HG02642 (cell line): Measurements from ENCODE around the gene BDP1.
A peak's percentile ranks its signal among the peaks of the same experiment; 100 is the strongest.
"Not testable (repeated sequence)": the region's sequence is repeated elsewhere in the genome, so short reads cannot be mapped to it uniquely, and the experiment has no call there.

Experiments used
- ATAC-seq: cut with Tn5 transposase; IDR thresholded peaks from one replicate; pipeline ENCODE4 v1.9.1; 2021; ENCODE audit warnings: mild to moderate bottlenecking; ENCODE audit not compliant: unreplicated experiment, poor library complexity

Gene BDP1, protein sequence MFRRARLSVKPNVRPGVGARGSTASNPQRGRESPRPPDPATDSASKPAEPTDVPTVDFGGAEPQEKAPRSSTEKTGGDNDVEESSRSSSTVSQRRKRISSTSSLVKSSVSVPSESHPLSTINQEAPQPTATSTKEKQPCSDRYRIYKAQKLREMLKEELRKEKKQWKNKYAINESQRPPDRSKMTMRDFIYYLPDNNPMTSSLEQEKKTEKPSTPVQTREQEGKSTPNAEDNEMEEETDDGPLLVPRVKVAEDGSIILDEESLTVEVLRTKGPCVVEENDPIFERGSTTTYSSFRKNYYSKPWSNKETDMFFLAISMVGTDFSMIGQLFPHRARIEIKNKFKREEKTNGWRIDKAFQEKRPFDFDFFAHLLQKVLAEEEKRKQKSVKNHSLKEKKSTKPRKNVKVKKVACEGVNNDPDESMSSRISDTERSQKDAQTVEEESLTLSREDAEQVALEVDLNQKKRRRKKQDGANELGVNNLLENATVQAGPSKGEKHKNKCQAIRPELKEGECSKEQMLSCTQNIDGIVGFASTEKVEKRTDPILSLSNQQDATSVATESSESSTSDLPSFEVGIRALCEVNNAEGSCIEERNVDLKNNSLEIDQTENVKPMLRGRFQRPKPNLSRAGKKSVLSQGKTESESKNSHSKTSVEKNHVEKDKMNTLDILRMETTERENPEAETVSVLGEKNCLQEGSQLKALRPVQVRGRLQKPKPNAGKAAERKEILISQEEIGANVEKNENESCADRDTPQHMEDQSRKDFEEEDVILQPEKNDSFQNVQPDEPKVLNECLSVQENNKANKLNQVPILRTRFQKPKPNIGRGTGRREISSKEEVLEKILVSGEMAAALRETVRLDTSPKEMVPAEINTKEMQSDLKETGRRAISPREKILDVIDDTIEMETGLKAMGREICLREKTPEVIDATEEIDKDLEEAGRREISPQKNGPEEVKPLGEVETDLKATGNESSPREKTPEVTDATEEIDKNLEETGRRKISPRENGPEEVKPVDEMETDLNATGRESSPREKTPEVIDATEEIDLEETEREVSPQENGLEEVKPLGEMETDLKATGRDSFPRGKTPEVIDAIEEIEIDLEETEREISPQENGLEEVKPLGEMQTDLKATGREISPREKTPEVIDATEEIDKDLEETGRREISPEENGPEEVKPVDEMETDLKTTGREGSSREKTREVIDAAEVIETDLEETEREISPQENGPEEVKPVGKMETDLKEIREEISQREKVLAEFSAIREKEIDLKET (N-terminal part only)

DNA sequence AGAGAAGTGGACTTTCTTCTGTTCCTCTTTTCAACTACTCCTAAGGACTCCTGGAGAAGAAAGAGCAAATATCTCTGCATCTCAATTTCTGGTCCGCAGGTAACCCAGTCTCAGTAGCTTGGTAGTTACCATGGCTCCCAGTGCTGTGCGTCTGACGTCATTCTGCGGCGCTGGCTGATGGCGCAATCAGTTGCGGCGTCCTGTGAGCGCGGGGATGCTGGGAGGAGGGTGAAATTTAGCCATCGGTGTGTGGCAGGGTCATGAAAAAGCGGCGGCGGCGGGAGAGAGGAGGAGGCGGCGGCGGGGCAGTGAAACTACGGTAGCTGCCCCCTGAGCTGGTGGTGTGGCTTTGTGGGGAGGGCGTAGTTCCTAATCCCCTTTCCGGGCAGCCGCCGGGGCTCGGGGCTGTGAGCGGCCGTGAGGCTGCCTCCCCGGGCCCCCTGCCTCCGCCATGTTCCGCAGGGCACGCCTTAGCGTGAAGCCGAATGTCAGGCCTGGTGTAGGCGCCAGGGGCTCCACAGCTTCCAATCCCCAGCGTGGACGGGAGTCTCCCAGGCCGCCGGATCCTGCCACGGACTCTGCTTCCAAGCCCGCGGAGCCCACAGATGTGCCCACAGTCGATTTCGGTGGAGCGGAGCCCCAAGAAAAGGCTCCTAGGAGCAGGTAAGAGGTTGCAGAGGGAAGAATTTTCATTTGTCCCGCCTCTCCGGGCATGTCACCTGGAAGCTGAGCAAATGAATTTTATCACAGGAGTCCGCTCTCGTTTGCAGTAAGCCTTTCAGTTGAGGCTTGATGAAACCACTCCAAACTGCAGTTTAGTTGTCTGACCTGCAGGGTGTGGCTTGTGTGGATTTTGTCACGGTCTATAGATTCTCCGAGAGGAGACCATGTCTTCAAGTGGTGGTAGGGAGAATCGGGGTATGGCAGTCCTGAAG is at the start of gene BDP1:
Gene BDP1, plus strand, starts transcription at position 225 of the 935 bp plus-strand sequence. Its CDS starts 227 bp downstream, at position 452.
- peak; percentile 98 for ATAC-seq

DNA sequence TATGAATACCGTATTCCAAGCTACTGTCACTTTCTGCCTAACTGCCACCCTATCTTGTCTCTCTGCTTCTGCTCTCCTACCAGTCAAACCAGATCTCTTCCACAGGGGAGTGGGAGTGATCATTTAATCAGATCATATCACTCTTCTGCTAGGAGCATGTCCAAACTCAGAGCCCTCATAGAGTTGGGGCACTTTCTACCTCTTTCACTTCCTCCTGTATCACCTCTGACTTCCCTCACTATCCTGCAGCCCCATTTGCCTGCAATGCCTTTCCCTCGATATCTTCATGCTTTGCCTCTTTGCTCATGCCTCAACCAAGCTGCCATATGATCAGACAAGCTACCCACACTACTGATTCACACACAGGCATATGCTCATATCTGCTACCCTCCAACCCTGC is 45.4 kb upstream of the BDP1 start:
- not testable (repeated sequence) for ATAC-seq

DNA sequence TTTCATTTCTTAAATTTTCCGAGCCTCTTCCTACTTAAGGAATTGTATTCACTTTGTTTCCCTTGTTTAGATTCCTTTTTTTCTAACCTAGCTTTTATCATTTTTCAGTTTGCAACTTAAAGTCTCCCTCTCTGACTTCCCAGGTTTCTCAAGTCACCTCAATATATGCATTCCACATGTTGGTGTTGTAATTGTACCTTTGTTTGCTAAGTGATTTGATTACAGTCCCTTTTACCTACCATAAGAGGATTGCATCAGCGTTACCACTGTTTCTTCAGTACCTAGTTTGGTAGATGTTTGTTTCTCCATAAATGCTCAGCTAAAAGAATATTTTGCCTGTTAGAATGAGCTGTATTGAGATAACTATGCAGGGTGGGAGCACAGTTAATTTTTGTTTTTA is 39.8 kb upstream of the BDP1 start:
- ATAC-seq: not testable (repeated sequence)

DNA sequence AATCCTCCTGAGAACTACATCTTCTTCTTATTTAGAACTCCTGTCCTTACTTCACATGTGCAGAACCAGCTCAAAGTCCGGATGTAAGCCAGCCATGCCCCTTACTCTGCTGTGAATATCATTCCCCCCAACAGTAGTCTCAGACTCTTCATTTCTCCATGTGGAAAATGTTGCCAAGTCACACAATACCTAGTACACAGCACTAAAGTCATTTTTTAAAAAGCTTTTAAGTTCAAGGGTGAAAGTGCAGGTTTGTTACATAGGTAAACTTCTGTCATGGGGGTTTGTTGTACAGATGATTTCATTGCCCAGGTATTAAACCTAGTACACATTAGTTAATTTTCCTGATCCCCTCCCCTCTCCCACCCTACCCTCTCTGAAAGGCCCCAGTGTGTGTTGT is 37.4 kb upstream of the BDP1 start:
- ATAC-seq: not testable (repeated sequence)

DNA sequence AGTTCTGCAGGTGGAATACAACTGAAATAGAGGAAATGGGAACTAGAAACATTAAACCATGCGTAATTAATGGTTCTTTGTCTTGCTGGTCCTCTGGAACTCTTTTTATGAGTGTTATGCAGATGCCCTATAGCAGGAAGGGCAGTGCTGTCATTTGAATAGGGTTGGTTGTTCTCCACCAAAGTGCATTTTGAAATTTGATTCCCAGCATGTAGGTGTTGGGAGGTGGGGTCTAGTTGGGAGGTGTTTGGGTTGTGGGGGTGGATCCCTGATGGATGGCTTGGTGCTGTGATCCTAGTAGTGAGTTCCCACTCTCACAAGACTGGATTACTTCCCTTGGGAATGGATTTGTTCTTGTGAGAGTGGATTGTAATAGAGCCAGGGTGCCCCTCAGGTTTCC is 34.2 kb upstream of the BDP1 start:
- not testable (repeated sequence) for ATAC-seq

DNA sequence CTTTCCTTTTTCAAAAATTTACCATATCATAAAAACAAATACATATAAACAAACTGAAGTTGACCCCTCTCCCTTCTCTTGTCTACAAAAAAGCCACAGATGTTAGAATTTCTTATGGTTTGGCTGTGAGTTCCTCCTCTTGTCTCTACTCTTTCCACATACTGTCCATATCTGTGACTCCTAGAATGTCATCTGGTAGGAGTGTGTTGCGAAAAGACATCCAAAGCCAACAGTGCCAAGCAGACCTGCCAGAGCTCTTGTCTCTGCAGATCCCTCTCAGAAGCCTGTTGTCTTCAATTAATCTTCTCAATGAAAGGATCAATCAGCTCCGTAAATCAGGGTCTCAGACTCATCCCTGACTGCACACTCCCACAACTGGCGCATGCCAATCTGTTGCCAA is 31.6 kb upstream of the BDP1 start:
- not testable (repeated sequence) for ATAC-seq

DNA sequence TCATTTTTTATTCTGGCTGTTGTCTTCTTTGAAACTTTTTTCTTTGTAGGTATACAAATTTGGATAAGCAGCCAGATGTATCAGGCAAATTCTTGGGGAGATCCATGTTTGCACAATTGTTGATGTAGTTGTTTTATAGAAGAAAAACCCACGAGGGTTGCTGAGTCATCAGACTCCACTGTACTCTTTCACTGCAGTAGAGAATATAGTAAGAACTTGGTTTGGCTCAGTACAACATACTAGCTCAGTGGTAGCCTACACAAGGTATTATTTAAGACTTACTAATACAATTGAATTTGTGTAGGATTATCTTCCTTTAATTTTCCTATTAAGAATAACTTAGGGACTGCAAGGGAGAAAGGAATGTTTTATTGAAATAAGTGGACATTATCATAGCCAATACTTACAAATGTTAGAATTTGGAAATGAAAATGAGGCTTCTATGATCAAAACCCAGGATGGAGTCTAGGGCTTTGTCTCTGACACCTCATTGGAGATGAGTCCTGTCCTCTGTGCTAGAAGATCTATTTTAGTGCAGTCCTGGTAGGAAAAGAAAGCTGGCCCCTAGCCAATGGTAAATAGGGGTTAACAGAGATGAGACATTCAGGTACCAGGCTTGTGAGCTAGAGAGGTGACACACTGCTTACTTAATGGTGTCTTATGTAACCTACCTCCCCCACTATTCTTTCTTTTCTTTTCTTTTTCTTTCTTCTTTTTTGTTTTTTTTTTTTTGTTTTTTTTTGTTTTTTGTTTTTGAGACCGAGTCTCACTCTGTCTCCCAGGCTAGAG is 28.6 kb upstream of the BDP1 start:
- ATAC-seq: not testable (repeated sequence)

DNA sequence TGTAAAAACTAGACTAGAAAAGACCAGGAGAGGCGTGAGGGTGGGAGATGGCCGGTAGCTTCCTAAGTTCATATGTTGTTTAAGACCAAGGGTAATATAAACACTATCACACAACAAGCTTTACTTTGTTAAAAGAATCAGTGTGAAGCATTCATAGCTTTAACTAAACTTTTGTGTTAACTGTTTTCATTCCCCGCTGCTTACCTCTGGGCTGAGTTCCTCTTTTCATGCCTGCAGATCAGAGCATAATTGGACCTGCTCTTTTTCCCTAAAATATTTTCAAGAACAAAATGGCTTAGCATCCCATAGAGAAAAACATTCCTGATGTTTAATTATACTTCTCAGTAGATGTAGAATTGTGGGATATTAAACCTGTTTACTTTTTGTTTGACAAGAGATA is 23.0 kb upstream of the BDP1 start:
- ATAC-seq: not testable (repeated sequence)

DNA sequence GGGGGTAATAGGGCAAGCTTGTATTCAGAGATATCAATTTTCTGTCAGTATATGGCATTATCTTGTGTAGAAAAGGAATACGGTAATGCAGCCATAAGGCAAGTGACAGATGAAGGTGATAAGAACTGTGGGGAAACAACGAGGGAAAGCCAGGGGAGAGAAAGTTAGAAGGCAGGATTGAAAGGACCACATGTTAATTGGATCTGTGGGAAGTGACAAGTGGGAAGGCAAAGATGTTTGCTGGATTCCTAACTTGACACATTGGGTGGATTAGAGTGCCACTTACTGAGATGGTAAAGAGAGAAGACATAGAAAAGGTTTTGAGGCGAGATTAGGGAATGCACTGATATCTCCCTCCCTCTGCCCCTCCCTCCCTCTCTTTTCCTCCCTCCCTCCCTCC is 20.6 kb upstream of the BDP1 start:
- not testable (repeated sequence) for ATAC-seq

DNA sequence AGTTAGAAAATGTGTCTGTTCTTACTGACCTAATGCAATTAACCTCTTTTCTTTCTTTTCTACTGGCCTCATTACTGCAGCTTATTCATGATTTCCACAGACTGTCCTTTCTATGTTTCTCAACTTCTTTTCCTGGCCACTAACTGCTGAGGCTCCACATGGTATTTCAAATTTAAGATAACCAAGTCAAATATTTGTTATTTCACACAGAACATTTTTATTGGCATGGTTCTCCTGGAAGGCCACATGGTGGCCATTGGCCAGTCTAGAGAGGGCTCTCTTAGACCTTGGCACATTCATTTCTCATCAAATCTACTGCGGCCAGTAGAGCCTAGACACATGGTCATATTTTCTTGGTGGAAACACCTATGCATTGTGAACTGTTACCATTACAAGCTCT is 13.9 kb upstream of the BDP1 start:
- not testable (repeated sequence) for ATAC-seq

DNA sequence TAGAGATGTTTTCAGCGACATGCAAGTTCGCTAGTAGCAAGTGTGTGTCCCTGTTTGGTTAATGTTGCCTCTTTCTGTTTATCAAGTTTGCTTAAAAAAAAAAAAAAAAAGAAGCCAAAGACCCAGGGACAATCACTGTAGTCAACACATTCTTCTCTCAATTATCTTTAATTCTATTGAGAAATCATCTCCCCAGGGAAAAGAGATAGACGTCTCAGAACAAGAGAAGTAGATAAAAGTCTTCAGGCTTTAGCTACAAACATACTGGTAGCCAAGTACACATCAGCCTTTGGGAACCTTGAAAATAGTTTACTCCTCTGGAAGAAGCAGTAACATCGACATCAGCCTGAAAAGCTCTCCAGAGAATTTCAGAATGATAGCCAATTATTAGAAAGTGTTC is 11.6 kb upstream of the BDP1 start:
- ATAC-seq: not testable (repeated sequence)

DNA sequence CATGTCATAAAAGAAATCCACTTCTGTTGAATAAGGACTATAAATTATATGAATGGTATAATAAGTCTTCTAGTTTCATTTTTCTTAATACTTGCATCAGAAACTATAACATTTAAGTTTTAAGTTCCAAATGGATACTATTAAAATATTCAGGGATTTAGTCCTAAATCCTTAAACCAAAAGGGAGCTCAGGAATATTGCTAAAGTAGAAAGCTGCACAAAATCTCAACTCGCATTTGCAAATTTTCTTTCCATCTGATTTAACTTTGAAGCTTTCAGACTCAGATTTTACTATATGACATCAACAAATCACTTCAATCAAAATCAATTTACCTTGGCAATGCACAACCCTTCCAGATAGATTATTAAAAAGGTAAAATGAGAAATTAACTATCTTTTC is 10.4 kb upstream of the BDP1 start:
- ATAC-seq: not testable (repeated sequence)

DNA sequence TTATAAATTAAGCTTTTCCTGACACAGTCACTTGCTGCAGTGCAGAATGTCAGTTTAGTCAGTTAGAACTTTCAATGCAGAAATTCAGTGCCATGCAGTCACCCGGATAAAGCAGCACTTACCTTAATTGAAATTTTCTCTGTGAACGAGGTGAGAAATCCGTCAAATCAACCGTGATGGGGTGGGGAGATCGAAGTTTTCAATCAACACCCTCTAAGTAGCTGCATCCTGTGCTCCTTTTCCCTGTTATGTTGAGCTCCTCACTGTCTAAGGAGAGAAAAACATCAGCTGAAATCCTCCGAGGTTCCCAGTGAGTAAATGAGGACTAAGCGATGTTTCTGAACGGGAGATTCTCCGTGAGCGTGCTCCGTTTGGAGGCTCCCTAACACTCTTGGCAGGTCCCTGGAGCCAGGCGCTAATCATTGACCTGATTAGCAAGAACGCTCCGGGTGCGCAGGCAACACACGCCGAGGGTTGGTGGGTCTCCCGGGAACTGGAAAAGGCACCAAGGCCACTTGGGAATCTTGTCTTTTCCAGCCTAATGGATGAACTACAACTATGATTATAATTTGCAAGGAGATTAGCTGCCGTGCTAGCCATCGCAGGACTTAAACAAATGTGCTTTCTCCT is 9.8 kb upstream of the BDP1 start:
- not testable (repeated sequence) for ATAC-seq

DNA sequence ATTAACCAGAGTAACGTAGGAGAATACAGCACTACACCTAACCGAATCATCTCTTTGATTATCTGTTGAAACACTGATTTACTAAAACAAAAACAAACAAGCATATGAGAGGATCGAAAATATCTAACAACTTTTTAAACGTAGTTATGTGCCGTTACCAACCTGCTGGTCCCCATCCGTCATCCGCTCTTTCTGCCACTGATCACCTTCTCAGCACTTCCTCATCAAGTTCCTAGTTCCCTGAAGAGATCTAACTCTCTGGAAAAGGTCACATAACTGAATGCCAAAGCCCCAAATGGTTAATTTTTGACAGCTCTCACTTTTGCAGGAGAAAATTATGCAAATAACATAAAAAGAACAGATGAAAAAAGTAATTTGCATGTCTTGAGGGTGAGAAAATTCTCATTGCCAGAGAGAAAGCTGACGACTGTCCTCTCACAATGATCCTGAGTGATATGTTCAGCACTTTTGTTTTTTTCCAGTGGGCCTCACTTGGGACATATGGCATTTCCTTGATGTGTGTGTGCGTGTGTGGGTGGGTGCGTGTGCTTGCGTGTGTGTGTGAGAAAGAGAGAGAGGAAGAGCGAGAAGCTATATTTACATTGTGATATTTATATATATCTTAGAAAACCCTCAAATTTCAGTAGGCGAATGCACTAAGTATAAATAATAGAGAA is 8.8 kb upstream of the BDP1 start:
- ATAC-seq: not testable (repeated sequence)

DNA sequence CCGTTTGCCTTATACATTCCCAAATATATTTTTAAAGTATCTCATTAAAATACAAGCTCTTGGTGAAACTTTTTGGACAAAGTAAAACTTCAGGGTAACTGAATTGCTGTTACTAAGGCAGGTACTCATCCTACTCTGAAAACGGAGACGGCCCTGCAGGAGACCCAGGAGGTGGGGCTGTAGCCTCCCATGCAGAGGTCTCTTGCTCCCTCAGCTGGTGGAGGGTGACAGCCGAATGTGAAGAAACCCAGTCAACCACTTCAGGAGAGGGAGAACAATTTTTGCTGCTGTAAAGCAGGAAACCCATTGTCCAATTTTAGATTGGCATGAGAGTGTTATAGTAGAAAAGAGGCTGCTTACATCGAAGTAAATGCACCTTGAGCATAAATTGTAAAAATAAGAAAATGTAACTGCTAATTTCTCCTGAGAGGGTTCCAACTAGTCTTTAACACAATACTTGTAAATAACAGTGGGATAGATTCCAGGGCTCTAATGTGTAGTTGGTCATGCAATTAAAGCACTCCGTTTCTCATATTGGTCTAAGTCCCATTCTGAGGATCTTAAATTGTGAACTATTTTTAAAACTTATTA is 8.1 kb upstream of the BDP1 start:
- peak; percentile 96 for ATAC-seq

DNA sequence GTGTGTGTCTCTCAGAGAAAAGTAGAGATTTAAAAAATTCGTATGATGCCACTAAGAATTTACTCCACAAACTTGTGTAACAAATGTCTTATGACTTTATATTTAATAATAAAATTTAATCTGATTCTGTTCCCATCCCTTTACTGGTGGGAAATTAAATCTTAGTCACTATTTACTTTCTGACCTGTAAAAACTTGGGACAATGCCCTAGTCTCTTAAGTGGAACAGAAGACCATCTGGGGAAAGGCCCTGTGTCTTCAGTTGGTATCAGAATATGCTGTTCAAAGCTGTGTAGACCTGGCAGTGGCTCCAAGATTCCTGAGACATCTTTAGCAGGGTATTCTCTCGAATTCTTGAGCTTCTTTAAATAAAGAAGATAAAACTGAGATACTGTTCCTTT is 2.6 kb upstream of the BDP1 start:
- no peak for ATAC-seq

DNA sequence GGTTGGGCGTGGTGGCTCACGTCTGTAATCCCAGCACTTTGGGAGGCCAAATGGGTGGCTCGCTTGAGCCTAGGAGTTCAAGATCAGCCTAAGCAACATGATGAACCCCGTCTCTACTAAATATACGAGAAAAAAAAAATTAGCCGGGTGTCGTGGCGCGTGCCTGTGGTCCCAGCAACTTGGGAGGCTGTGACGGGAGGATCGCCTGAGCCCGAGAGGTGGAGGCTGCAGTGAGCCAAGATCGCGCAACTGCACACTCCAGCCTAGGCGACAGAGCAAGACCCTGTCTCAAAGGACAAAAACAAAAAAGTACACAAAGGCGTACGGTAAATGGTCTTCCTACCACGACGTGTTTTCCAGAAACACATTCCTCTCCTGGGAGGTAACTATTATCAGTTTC is 538 bp upstream of the BDP1 start:
- no peak for ATAC-seq
